Neuronal stem cell (in vitro differentiated cells): ENCODE data around the gene NPR2. TPM values are rescaled to one million over a fixed set of nuclear protein-coding genes. Genes with fewer than 3 reads are reported as not detected.

ENCODE experiments used
- DNase-seq: peaks from one replicate; pipeline ENCODE4 v3.0.0-alpha.2; 2013; ENCODE audit warnings: low spot score
- H2AFZ ChIP-seq: one replicate; pipeline ENCODE4 v1.6.1; 2013; ENCODE audit warnings: mild to moderate bottlenecking, low read length, inconsistent platforms
- H2AK5ac ChIP-seq: 2 replicates; pipeline ENCODE4 v1.6.1; 2013; ENCODE audit warnings: low read depth, mild to moderate bottlenecking, inconsistent platforms, low read length, moderate library complexity, mixed read lengths
- H2BK120ac ChIP-seq: 2 replicates; pipeline ENCODE4 v1.6.1; 2013; ENCODE audit warnings: low read depth, mild to moderate bottlenecking, inconsistent platforms, low read length, moderate library complexity, mixed read lengths
- H2BK12ac ChIP-seq: one replicate; pipeline ENCODE4 v1.6.1; 2013; ENCODE audit warnings: low read length, inconsistent platforms
- H2BK15ac ChIP-seq: 2 replicates; pipeline ENCODE4 v1.6.1; 2013; ENCODE audit warnings: mild to moderate bottlenecking, low read length, inconsistent platforms, mixed read lengths
- H2BK5ac ChIP-seq: one replicate; pipeline ENCODE4 v1.6.1; 2013; ENCODE audit warnings: inconsistent platforms, mild to moderate bottlenecking, low read length, moderate library complexity
- H3K14ac ChIP-seq: one replicate; pipeline ENCODE4 v1.6.1; 2013; ENCODE audit warnings: low read length, inconsistent platforms
- H3K18ac ChIP-seq: 2 replicates; pipeline ENCODE4 v1.6.1; 2013; ENCODE audit warnings: low read length, inconsistent platforms
- H3K23ac ChIP-seq: 2 replicates; pipeline ENCODE4 v1.6.1; 2013; ENCODE audit warnings: low read depth, mild to moderate bottlenecking, mixed read lengths, low read length, inconsistent platforms; ENCODE audit not compliant: poor library complexity
- H3K27ac ChIP-seq: replicated peaks from 3 replicates; pipeline ENCODE4 v1.5.1; 2013; ENCODE audit warnings: low read length, inconsistent platforms
- H3K27me3 ChIP-seq, 3 experiments: 2 replicates each; pipeline ENCODE4 v1.6.1; 2013; ENCODE audit warnings: low read length in 3 of 3, mild to moderate bottlenecking in 2 of 3, inconsistent platforms in 1 of 3, low read depth in 1 of 3, mixed read lengths in 1 of 3, moderate library complexity in 1 of 3; ENCODE audit not compliant: control insufficient read depth in 3 of 3, insufficient read depth in 3 of 3
- H3K36me3 ChIP-seq, 2 donors: replicated peaks in 1 of 2; 2 replicates each; pipeline ENCODE4 v1.6.1; 2013; ENCODE audit warnings: low read length in 2 of 2; ENCODE audit not compliant: control insufficient read depth in 2 of 2, insufficient read depth in 2 of 2
- H3K4ac ChIP-seq: 2 replicates; pipeline ENCODE4 v1.6.1; 2013; ENCODE audit warnings: inconsistent platforms, mild to moderate bottlenecking, low read length, moderate library complexity
- H3K4me1 ChIP-seq, 2 donors: 1 replicate in 1 of 2; 2 replicates in 1 of 2; pipeline ENCODE4 v1.6.1; 2013; ENCODE audit warnings: low read length in 2 of 2, low read depth in 1 of 2; ENCODE audit not compliant: control insufficient read depth in 2 of 2, insufficient read depth in 1 of 2
- H3K4me2 ChIP-seq: one replicate; pipeline ENCODE4 v1.6.1; 2013; ENCODE audit warnings: mild to moderate bottlenecking, low read length, inconsistent platforms; ENCODE audit not compliant: insufficient read depth, poor library complexity, severe bottlenecking
- H3K4me3 ChIP-seq, 2 donors: 2 replicates each; pipeline ENCODE4 v1.5.1; 2013; ENCODE audit warnings: low read length in 2 of 2, mild to moderate bottlenecking in 2 of 2, inconsistent platforms in 1 of 2, moderate library complexity in 1 of 2
- H3K79me1 ChIP-seq: one replicate; pipeline ENCODE4 v1.6.1; 2013; ENCODE audit warnings: low read depth, mild to moderate bottlenecking, inconsistent platforms, low read length, moderate library complexity
- H3K9ac ChIP-seq: one replicate; pipeline ENCODE4 v1.6.1; 2013; ENCODE audit warnings: mild to moderate bottlenecking, low read depth, low read length, inconsistent platforms; ENCODE audit not compliant: poor library complexity
- H3K9me3 ChIP-seq, 2 donors: replicated peaks in 1 of 2; 2 replicates each; pipeline versions ENCODE3 to v1.6.1; 2013; ENCODE audit warnings: low read length in 2 of 2, mild to moderate bottlenecking in 2 of 2, inconsistent platforms in 1 of 2, low read depth in 1 of 2, mixed read lengths in 1 of 2, moderate library complexity in 1 of 2; ENCODE audit not compliant: control insufficient read depth in 2 of 2, insufficient read depth in 1 of 2
- H4K8ac ChIP-seq: one replicate; pipeline ENCODE4 v1.6.1; 2013; ENCODE audit warnings: low read depth, mild to moderate bottlenecking, inconsistent platforms, low read length, moderate library complexity
- H4K91ac ChIP-seq: one replicate; pipeline ENCODE4 v1.6.1; 2013; ENCODE audit warnings: low read length, low read depth, mild to moderate bottlenecking, inconsistent platforms; ENCODE audit not compliant: poor library complexity
- WGBS, 2 donors: extraction: QIAGEN DNeasy Blood & Tissue Kit; methylation state at CpG; one replicate each; pipeline ENCODE4 v1.1.7; 2013; ENCODE audit warnings: missing lambda C conversion rate in 2 of 2, mixed read lengths in 1 of 2; ENCODE audit not compliant: insufficient read length in 2 of 2, insufficient replicate concordance in 1 of 2; ENCODE audit errors: extremely low coverage in 2 of 2; 5-methylcytosine and 5-hydroxymethylcytosine counted together
- polyA plus RNA-seq, 2 experiments: library from polyadenylated mRNA; stranded (reverse); fragments of 200-250 nt; gene quantifications; one replicate each; pipeline ENCODE4 v1.2.3, GENCODE V29; 2013

Gene NPR2
- polyA plus RNA-seq (2013, experiment 1 of 2), result 15.9 TPM
- polyA plus RNA-seq (2013, experiment 2 of 2), result 15.3 TPM

- Histone ChIP-seq H2BK120ac (no peak within 1 kb of the TSS), H3K4me2 (peak within 1 kb of the TSS; percentile 75), H3K14ac (peak within 1 kb of the TSS; percentile 63), H2AK5ac (peak within 1 kb of the TSS; percentile 91), H3K23ac (peak within 1 kb of the TSS; percentile 80), H3K79me1 (peaks cover 2% of the 10 kb centered on the region), H3K18ac (peak within 1 kb of the TSS; percentile 97), H4K8ac (no peak within 1 kb of the TSS), H2BK5ac (peak within 1 kb of the TSS; percentile 70), H3K4me1 (peaks cover 6 to 7% of the 10 kb centered on the region in 2 donors), H3K4ac (peak within 1 kb of the TSS; percentile 78), H3K27ac (no peak within 1 kb of the TSS), H3K9ac (peak within 1 kb of the TSS; percentile 94), H3K4me3 (peak within 1 kb of the TSS in 1 of 2 donors; percentile 76), H4K91ac (peak within 1 kb of the TSS; percentile 89), H2BK15ac (peak within 1 kb of the TSS; percentile 93), H3K9me3 (no peaks in the 10 kb centered on the region), H2AFZ (peak within 1 kb of the TSS; percentile 89), H3K36me3 (peaks cover 0 to 4% of the 10 kb centered on the region in 2 donors), H3K27me3 (peaks cover 0 to 19% (median 0%) of the 10 kb centered on the region in 3 experiments), H2BK12ac (peak within 1 kb of the TSS; percentile 77)
- DNase-seq, result no peak
- no CpG with 5 or more reads among the region's 64 CpGs for WGBS, 2 donors
Observed at GRCh38 chr9:35791297-35791921, at the start of gene NPR2. NPR2 (plus strand) TSS chr9:35791591; CDS start chr9:35792409, 818 bp downstream.

- no peaks in the 10 kb centered on the region for H3K27me3 ChIP-seq
- WGBS, 2 donors, result no CpG with 5 or more reads among the region's 7 CpGs
- H3K27ac ChIP-seq, result no peak overlapping the region
- peaks cover 68 to 97% of the 10 kb centered on the region in 2 donors for H3K36me3 ChIP-seq
- no peak overlapping the region for H2BK120ac ChIP-seq
- no peak for DNase-seq
- H2BK15ac ChIP-seq, result no peak overlapping the region
- H3K4me3 ChIP-seq, result no peak overlapping the region
- peaks cover 1 to 3% of the 10 kb centered on the region in 2 donors for H3K4me1 ChIP-seq
- H2BK12ac ChIP-seq, result no peak overlapping the region
- no peaks in the 10 kb centered on the region for H3K79me1 ChIP-seq
- no peak overlapping the region for H3K4ac ChIP-seq
- no peak overlapping the region for H3K23ac ChIP-seq
- no peak overlapping the region for H3K14ac ChIP-seq
- H2BK5ac ChIP-seq, result no peak overlapping the region
- no peak overlapping the region for H2AK5ac ChIP-seq
- H4K91ac ChIP-seq, result no peak overlapping the region
- no peak overlapping the region for H3K18ac ChIP-seq
- no peaks in the 10 kb centered on the region for H3K9me3 ChIP-seq
- H2AFZ ChIP-seq, result no peak overlapping the region
- H3K9ac ChIP-seq, result no peak overlapping the region
- H3K4me2 ChIP-seq, result no peak overlapping the region
- H4K8ac ChIP-seq, result no peak overlapping the region
Observed at GRCh38 chr9:35741740-35742139, 49.7 kb upstream of the NPR2 start.

- Histone ChIP-seq H4K8ac (no peak overlapping the region), H3K27ac (no peak overlapping the region), H2BK5ac (no peak overlapping the region), H3K23ac (no peak overlapping the region), H3K36me3 (peaks cover 53 to 88% of the 10 kb centered on the region in 2 donors), H3K18ac (no peak overlapping the region), H3K4me1 (peaks cover 13 to 17% of the 10 kb centered on the region in 2 donors), H4K91ac (no peak overlapping the region), H2BK120ac (no peak overlapping the region), H3K4me3 (no peak overlapping the region), H3K14ac (no peak overlapping the region), H3K9me3 (no peaks in the 10 kb centered on the region), H3K4me2 (no peak overlapping the region), H2AFZ (no peak overlapping the region), H3K4ac (no peak overlapping the region), H2BK12ac (no peak overlapping the region), H3K9ac (no peak overlapping the region), H3K79me1 (no peaks in the 10 kb centered on the region), H2BK15ac (no peak overlapping the region), H3K27me3 (no peaks in the 10 kb centered on the region), H2AK5ac (no peak overlapping the region)
- no peak for DNase-seq
- no CpG with 5 or more reads among the region's 2 CpGs for WGBS, 2 donors
Observed at GRCh38 chr9:35743452-35743851, 47.9 kb upstream of the NPR2 start.

- H2BK120ac ChIP-seq, result no peak overlapping the region
- no peak overlapping the region for H3K9ac ChIP-seq
- H3K4ac ChIP-seq, result no peak overlapping the region
- H3K14ac ChIP-seq, result no peak overlapping the region
- no peak overlapping the region for H3K27ac ChIP-seq
- no peak overlapping the region for H2BK15ac ChIP-seq
- no peak overlapping the region for H3K18ac ChIP-seq
- H3K4me3 ChIP-seq, result no peak overlapping the region
- no peak overlapping the region for H2AFZ ChIP-seq
- peaks cover 13 to 17% of the 10 kb centered on the region in 2 donors for H3K4me1 ChIP-seq
- WGBS, 2 donors, result no CpG with 5 or more reads among the region's 8 CpGs
- no peak overlapping the region for H3K23ac ChIP-seq
- no peak overlapping the region for H3K4me2 ChIP-seq
- DNase-seq, result no peak
- no peaks in the 10 kb centered on the region for H3K79me1 ChIP-seq
- no peak overlapping the region for H2BK12ac ChIP-seq
- H2BK5ac ChIP-seq, result no peak overlapping the region
- H4K8ac ChIP-seq, result no peak overlapping the region
- no peak overlapping the region for H4K91ac ChIP-seq
- H3K27me3 ChIP-seq, result no peaks in the 10 kb centered on the region
- no peak overlapping the region for H2AK5ac ChIP-seq
- H3K36me3 ChIP-seq, result peaks cover 48 to 82% of the 10 kb centered on the region in 2 donors
- H3K9me3 ChIP-seq, result no peaks in the 10 kb centered on the region
Observed at GRCh38 chr9:35743880-35744518, 47.4 kb upstream of the NPR2 start.
